Stimulated activated CD8-positive, alpha-beta memory T cell treated with anti-CD3 and anti-CD28 coated beads, Interleukin-4, amount 100 ng/mL, for 4 hours (primary cell): Measurements from ENCODE around the gene TMEM151A.
A peak's percentile ranks its signal among the peaks of the same experiment; 100 is the strongest.
"Not testable (repeated sequence)": the region's sequence is repeated elsewhere in the genome, so short reads cannot be mapped to it uniquely, and the experiment has no call there.

Experiments used
- DNase-seq, 2 donors: peaks; one replicate each; pipeline ENCODE4 v3.0.0-alpha.2; 2020; ENCODE audit warnings: low read depth in 2 of 2, low spot score in 1 of 2

Gene TMEM151A

DNA sequence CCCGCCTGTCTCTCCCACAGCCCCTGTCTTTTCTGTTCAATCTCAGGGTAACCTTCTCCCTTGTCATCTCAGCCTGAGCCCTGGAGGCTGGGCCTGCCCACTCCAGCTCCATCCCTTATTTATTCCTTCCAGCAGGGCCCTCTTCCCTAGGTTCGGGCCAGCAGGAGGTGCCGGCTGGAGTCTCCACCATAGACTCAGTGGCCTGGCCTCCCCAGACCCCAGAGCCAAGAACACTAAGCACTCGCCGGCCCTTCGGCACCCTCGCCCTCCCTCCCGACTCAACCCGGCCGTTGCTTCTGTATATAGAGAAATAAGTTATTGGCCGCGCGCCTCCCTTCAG lies 24.7 kb upstream of the TMEM151A start:
- DNase-seq = no peak

DNA sequence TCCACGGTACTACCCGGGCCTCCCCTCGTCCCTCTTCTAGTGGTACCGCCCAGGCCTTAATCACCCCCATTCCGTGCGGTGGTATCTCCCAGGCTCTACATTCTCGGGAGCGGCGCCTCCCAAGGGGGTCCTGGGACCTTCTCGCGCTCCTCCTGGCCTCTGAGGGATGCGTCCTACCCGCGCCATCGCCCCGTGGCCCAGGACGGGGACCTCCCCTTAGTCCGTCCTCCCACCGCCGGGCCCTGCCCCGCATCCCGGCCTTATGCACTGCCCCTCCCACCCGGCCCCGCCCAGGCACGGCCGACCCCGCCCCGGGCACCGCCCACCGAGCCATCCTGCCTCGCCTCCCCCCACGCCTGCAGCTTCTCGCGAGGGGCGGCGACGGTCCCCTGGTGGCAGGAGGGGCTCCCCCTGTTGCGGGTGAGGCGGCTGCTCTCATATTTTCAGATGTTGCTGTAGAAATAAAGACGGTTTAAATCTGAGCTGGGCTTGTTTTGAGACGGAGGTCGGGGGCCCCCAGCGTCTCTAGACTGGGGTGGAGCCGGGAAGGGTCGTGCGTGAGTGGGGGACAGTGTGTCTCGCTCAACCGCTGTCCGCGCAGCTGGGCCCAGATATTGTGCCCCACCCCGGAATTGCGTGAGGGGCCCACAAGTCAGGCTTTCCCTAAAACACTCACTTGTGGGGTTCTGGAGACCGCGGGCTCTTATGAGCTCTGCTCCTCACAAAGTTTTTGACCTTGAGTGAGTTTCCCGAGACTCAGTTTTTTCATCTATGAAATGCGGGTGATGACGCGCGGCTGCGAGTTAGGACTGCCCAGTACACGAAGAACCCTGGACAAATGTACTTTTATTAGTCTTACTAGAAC lies 24.1 kb upstream of the TMEM151A start:
- DNase-seq = peak; percentile 68 to 71

DNA sequence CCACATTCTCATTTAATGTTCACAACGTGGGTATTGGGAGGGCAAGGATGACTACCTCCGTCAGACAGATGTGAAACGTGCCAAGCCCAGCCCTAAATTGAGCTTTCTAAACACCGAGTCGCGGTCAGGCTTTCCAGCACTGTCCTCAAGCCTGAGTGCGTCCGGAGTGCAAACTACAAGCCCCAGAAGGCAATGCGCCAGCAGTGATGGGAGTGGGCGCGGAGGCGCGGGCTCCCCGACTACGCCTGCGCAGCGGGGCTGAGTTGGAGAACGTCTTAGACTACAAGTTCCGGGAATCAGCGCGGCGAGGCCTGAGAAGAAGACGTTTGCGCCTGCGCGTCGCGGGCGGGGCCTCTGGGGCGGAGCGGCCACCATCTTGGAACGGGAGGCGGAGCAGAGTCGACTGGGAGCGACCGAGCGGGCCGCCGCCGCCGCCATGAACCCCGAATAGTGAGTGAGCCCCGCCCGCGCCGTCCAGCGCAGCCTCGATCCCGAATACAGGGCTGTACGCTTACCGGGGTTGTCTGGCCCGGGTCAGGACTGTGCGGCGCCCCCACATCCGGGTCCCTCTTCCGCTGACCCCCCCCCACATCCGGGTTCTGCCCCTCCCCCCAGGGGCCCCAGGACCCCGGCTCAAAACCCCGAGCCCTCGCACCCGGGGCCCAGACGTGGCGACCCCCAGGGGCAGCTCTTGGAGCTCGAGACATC lies 23.3 kb upstream of the TMEM151A start, which contains the start of gene RAB1B:
TSS of gene RAB1B (plus strand) at position 396 of the 708 bp plus-strand sequence. CDS start at position 437, 41 bp downstream.
- peak; percentile 99 for DNase-seq

DNA sequence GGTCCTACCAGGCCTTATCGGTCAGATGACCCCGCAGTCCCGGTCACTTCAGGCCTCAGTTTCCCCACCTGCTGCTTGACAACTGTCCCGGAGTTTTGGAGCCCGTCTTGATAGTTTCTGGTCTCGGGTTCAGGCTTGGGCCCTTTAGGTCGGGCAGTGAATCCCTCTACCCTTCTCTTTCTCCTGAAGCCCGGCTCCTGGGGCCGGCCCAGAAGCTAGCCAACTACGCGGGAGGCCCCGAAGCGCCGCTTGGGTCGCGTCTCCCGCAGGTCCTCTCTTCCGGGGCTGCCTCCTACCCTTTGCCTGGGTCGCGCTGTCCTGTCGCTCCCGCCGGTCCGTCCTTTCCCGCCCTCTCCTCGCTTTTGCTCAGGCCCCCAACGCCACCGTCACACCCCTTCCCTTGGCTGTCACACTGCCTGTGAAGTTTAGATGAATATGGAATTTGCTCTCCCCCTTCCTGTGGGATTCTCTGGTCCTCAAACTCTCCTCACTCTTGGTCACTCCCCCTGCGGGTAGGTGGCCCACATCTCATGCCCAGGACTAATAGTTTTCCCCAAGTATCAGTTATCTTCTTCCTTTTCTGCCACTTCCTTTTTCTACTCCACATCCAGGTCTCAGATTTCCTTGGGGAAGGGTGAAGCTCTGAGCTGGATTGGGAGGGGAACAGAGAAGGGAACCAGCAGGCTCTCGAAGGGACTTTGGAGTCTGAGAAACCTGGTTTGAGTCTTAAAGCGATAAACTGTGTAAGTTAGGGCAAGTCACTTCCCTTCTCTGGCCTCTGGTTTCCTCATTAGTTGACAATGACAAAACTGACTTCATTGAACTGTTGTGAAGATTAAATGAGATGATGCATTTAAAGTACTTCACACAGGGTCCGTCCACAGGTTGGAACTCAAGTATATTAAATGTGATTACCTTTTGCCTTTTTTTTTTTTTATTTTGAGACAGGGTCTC lies 22.5 kb upstream of the TMEM151A start:
- DNase-seq = no peak

DNA sequence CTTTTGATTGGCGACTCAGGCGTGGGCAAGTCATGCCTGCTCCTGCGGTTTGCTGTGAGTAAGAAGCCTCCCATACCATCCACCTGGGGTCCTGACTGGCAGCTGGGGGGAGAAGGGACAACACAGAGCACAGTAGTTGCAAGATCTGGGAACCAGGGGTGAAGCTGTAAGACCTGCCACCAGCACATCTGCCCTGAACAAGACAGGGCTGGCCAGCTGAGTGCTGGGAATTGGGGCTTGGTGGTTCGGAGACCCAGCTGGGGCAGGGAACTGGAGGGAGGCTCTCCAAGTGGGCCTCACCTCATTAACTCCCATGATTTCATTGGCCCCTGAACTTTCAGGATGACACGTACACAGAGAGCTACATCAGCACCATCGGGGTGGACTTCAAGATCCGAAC lies 19.9 kb upstream of the TMEM151A start:
- no peak for DNase-seq

DNA sequence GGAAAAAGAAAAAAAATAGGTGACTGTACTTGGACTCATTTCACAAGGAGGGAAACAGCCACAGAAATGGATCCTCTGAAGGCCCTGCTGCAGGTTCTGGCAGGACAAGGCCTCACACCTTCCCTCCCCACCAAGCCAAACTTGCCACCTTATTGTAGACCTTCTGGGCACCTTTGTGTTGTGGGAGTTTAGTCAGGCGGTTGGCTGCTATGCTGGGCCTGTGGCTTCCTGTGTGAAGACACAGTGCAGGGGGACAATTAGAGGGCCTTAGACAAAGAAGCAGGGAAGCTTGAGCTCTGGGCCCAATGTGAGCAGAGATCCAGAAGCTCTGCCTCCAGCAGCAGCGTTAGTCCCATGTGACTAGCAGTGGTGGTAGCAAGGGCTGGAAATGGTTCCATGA lies 19.1 kb upstream of the TMEM151A start:
- no peak for DNase-seq

DNA sequence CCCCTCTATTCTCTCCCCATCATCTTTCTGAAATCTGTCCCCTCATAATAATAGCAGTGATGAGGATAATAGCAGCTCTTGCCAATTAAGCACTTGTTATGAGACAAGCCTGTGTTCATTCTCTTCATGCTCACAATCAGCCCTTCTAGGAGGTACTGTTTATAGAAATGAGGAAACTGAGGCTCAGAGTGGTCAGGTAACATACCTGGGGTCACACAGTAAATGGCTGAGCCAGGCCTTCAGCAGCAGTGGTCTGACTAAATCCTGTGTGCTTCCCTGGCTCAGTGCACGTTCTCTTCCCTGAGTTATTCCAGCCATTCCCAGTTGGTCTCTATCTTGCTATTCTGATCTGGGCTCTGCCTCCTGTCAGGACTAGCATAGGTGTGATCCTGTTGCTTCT lies 17.5 kb upstream of the TMEM151A start:
- no peak for DNase-seq

DNA sequence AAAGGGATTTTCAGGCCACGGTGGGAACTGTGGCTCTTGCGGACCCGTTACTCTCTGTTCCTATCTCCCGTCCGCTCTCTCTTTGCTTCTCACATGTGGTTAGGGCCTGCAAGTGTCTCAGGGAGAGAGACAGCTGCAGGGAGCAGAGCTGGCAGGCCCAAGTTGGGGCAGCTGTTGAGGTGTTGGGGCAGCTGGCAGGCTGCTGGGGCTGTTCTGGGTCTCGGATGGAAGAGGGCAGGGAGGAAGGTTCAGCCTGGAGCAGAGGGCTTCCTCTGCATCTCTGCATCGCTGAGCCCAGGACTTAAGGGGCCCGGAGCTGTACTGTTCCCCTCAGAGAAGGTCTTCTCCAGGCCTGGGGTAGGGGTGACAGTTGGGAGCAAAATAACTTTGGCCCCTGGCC lies 16.3 kb upstream of the TMEM151A start:
- DNase-seq = no peak

DNA sequence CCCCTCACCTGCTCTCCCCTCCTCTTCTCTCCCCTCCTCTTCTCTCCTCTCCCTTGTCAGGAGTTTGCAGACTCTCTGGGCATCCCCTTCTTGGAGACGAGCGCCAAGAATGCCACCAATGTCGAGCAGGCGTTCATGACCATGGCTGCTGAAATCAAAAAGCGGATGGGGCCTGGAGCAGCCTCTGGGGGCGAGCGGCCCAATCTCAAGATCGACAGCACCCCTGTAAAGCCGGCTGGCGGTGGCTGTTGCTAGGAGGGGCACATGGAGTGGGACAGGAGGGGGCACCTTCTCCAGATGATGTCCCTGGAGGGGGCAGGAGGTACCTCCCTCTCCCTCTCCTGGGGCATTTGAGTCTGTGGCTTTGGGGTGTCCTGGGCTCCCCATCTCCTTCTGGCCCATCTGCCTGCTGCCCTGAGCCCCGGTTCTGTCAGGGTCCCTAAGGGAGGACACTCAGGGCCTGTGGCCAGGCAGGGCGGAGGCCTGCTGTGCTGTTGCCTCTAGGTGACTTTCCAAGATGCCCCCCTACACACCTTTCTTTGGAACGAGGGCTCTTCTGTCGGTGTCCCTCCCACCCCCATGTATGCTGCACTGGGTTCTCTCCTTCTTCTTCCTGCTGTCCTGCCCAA lies 15.6 kb upstream of the TMEM151A start:
- DNase-seq = no peak

DNA sequence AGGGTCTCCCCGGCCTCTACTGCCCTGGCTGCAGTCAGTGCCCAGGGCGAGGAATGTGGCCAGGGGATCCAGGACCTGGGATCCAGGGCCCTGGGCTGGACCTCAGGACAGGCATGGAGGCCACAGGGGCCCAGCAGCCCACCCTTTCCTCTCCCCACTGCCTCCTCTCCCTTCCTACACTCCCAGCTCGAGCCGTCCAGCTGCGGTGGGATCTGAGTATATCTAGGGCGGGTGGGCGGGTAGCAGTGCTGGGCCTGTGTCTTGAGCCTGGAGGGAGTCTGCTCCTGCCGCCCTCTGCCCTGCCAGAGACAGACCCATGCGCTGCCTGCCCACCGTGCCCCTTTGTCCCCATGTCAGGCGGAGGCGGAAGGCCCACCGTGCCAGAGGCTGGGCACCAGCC lies 15.1 kb upstream of the TMEM151A start:
- not testable (repeated sequence) for DNase-seq

DNA sequence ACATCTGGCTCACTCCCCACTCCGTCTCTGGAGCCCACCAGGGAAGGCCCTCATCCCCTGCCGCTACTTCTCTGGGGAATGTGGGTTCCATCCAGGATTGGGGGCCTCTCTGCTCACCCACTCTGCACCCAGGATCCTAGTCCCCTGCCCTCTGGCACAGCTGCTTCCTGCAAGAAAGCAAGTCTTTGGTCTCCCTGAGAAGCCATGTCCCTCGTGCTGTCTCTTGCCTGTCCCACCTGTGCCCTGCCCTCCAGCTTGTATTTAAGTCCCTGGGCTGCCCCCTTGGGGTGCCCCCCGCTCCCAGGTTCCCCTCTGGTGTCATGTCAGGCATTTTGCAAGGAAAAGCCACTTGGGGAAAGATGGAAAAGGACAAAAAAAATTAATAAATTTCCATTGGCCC lies 14.6 kb upstream of the TMEM151A start:
- DNase-seq = not testable (repeated sequence)

DNA sequence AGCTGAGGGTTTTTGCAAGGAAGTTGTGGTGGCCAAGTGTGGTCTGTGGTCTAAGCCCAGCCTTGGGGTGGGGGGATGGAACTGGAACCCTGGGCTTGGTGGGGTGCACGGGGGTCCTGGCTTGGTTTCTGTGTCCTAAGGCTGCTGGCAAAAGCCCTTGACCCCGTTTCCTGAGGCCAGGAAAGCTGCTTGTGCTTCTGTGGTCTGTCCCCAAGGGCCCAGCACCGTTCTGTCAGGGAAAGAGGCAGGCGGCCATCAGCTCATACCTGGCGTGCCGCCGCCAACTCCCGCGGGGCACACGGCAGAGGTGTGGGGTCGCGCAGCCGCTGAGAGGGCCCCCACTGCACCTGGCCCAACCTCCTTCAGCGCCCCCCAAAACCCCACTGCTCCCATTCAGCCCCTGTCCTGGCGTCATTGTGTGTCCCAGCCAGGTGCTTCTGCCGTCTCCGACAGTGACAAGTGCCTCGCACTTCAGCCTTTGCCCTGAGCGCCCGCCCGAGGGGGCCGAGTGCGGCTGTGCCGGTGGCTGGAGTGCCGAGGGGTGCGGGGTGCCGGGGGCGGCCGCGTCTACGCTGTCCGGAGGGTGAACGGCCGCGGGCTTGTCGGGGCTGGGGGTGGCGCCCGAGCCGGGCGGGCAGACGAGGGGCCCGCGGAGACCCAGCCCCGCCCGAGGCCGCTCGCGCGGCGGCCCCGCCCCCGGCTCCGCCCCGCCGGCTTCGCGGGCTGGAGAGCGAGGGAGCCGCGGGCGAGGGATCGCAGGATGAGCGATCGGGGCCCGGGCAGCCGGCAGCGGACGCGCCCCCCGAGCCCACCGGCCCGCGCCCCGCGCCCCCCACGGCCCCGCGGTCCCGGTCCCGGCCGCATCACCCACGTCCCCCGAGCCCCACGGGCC lies 14.0 kb upstream of the TMEM151A start, which contains the start of gene CNIH2:
TSS of gene CNIH2 (plus strand) at position 705 of the 892 bp plus-strand sequence. CDS start 282 bp downstream, outside the sequence.
- DNase-seq = no peak

DNA sequence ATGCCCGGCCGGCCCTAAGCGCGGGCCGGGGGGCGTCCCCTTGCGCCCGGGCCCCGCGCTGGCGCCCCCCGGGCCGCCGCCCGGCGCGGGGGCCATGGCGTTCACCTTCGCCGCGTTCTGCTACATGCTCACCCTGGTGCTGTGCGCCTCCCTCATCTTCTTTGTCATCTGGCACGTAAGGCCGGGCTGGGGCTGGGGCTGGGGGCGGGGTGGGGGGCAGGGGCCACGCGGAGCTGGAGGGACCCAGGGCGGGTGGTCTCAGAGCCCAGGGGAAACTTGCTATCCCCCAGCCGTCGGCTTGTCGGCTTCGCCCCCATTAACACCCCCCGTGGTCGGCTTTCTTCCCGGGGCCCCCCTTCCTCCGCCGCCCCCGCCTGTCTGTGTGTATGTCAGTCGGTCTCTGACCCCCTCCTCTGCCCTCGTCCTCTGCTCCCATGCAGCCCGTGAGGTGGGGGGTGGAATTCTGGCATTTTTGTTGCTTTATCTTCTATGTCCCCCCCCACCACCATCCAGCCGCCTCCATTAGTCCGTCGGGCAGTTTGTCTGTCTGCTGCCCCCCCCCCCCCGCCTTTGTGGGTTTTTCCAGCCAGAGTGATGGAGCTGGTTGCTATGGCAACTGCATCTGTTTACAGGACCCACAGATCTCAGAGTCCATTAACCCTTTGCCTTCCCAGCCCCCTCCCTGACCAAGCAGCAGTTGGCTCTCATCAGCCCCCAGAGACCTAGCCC lies 13.2 kb upstream of the TMEM151A start:
- DNase-seq = no peak

DNA sequence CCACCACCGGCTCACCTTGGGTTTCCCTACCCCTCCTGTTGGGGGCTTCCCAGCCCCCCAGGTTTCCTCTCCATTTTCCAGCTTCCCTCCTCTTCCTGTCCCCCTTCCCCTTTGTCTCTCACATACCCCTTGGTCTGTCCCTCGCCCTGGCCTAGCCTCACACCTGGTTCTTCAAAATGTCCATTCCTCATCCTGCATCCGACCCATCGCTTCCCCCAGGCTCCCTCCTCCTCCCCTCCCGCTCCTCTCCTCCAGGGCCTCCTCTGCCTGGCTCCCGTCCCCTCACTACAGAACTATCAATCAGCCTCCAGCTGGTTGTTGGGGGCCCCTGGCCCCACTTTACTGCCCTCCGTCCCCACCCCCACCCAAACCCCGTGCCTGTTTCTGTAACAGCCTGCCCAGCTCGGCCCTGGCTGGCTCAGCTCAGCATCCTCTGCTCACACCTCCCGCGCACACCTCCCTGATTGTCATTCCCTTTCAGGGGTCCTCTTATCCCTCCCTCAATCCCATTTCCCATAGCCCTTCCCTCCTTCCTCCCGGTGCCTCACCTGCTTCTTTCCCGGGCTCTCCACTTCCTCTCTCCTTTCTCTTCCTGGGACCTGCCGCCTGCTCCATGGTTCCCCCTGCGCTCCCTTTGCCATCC lies 12.5 kb upstream of the TMEM151A start:
- DNase-seq = no peak

DNA sequence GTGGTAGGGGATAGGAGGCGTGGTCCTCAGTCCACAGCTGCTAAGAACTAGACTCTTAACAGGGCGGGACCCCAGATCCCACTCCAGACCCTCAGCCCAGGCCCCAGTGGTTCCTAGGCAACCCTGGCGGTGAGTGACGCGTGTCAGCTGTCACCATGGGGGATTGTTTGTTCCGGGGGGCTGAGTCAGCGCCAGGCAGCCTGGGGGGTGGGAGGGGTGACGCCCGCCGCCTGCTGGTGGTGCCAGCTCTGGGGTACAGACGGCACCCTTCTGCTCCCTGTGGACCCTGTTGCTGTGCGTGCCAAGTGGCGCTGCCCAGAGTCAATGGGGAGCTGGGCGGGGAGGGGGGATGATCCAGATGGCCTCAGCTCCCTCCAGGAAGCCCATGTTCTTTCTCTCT lies 11.3 kb upstream of the TMEM151A start:
- DNase-seq = no peak

DNA sequence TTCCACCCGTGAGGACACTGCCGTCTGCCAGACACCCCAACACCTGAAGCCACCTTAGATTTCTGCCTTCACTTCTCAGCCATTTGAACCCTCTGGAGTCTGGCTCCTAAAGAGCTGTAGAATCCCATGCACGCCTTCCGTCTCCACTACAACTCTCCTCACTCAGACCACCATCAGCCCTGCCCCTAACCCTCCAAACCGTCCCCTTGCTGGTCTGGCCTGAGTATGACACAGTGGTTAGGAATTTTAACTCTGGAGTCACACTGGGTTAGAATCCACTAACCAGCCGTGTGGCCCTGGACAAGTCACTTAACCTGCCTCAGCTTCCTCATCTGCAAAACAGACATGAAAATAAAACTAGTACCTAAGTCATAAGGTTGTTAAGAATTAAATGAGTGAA lies 10.7 kb upstream of the TMEM151A start:
- DNase-seq = no peak

DNA sequence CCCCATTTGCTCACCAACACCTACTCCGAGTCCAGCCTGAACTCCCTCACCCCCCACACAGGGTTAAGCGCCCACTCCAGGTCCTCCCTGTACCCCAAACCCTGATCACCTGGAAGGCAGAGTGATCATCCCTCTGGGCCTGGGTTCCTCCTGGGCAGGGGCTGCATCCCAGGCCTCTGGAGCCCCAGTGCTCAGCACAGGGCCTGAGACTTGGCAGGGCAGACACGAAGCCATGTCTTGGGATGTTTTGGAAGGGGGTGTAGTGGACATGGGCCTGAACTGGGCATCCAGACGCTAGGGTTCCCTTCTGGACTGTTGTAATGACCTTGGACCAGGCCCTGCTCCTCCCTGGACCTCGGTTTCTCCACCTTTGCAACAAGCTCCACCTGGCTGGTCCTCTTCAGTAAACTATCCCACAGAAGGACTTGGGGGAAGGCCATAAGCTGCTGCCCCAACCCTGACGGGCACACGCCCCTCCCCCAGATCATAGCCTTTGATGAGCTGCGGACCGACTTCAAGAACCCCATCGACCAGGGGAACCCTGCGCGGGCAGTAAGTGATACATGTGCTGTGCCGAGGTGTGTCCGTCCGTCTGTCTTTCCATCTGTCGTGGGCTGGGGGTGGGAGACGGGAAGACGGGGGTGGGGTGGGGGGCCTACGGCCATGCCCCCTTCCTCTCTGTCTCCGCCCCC lies 9.8 kb upstream of the TMEM151A start:
- DNase-seq = no peak
